Measurements from ENCODE around the gene CPT1B.
"Not testable (repeated sequence)": the region's sequence is repeated elsewhere in the genome, so short reads cannot be mapped to it uniquely, and the experiment has no call there.

Gene CPT1B

DNA sequence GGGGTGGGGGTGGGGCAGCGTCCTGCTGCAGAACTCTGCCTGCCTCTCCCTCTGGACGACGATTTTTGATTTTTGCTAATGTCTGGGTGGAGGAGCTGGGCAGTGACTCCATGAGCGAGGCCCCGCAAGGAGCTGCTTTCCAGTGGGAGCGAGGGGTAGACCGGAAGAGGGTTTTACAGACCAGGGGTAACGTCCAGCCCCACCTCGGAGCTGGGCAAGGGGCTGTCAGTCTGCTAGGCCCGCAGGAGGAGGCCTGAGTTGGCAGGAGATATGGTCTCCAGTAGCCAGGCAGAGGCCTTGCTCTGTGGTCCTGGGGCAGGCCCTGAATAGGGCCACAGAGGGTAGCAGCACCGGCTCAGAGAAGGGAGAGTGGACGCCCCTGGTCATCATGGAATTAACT lies 31.4 kb upstream of the CPT1B start:
- FAIRE-seq (no peak), DNase-seq (ENCODE audit: low spot score) (no peak)

DNA sequence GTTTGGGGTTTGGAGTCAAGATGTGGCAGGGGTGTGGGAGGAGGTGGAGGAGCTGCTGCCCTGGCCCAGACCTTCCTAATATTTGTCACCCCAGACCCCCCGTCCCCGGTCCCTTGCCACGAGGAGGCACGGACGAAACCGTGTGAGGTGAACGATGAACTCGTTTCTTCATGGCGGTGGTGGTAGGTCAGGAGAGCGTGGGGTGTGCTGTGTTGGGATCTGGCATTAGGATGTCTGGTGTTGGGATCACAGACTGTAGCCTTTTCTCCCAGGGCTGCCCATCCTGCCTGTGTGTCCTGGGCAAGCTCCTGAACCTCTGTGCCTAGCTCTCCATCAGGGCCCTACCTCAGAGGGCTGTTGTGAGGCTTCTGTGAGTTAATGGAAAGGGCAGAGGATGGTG lies 30.8 kb upstream of the CPT1B start:
- no peak for DNase-seq (ENCODE audit: low spot score)
- no peak for FAIRE-seq

- DNase-seq (ENCODE audit: low spot score); FAIRE-seq: not testable (repeated sequence)
Measured at GRCh38 chr22:50608058-50608840, 30.0 kb upstream of the CPT1B start.

DNA sequence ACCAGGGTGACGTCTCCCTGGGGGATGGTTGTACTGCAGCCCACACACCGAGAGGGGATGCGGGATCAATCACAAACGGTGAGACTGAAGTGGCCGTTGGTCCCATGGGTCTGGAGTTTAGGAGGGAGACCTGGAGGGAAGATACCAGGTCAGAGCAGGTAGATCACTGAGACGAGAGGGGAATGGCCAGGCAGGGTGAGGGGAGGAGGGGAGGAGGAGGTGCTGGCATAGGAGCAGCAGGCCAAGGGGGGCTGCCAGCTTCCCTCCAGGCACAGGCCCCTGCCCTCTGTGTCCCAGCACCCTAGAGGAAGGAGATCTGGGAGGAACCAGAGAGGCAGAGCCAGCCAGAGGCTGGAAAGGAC lies 29.4 kb upstream of the CPT1B start:
- no peak for FAIRE-seq
- no peak for DNase-seq (ENCODE audit: low spot score)

- no peak for DNase-seq (ENCODE audit: low spot score)
- FAIRE-seq, result no peak
Measured at GRCh38 chr22:50606946-50607658, 28.9 kb upstream of the CPT1B start.

- DNase-seq (ENCODE audit: low spot score) (no peak), FAIRE-seq (no peak)
Measured at GRCh38 chr22:50606165-50606945, 28.1 kb upstream of the CPT1B start.

GRCh38 chr22:50605613-50606074 lies 27.4 kb upstream of the CPT1B start:
- DNase-seq (ENCODE audit: low spot score), result no peak
- no peak for FAIRE-seq

GRCh38 chr22:50605002-50605612 lies 26.9 kb upstream of the CPT1B start:
- no peak for FAIRE-seq

DNA sequence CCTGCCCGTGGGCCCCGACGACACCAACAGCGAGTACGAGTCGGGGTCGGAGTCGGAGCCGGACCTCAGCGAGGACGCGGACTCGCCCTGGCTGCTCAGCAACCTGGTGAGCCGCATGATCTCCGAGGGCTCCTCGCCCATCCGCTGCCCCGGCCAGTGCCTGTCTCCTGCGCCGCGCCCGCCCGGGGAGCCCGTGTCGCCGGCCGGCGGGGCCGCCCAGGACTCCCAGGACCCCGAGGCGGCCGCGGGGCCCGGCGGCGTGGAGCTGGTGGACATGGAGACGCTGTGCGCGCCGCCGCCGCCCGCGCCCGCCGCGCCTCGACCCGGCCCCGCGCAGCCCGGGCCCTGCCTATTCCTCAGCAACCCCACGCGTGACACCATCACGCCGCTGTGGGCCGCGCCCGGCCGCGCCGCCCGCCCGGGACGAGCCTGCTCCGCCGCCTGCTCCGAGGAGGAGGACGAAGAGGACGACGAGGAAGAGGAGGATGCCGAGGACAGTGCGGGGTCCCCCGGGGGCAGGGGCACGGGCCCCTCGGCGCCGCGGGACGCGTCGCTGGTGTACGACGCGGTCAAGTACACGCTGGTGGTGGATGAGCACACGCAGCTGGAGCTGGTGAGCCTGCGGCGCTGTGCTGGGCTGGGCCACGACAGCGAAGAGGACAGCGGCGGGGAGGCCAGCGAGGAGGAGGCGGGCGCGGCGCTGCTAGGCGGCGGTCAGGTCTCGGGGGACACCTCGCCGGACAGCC lies 26.2 kb upstream of the CPT1B start:
- FAIRE-seq, result no peak

More at GRCh38 chr22:50605002-50605612, 26.9 kb upstream of the CPT1B start:
- no peak for DNase-seq (ENCODE audit: low spot score)

DNA sequence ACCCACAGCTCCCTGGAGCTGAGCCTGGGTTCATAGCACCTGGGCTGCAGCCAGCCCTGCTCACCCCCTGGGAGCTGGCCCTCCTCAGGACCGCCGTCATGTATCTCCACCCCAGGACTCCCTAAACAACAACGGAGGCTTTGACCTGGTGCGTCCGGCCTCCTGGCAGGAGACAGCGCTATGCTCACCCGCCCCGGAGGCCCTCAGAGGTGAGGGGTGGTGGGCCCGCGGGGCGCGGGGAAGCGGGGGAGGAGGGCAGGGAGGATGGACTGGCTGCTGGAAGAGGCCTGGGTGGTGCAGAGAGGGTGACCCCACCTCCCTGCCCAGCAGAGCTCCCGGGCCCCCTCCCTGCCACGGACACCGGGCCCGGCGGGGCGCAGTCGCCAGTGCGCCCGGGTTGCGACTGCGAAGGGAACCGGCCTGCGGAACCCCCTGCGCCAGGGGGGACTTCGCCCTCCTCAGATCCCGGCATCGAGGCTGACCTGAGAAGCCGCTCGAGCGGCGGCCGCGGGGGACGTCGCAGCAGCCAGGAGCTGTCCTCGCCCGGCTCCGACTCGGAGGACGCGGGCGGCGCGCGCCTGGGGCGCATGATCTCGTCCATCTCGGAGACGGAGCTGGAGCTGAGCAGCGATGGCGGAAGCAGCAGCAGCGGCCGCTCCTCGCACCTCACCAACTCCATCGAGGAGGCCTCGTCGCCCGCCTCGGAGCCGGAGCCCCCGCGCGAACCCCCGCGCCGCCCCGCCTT lies 25.5 kb upstream of the CPT1B start:
- DNase-seq (ENCODE audit: low spot score) (no peak), FAIRE-seq (no peak)

More for the DNA sequence above, 26.2 kb upstream of the CPT1B start:
- no peak for DNase-seq (ENCODE audit: low spot score)

GRCh38 chr22:50602338-50602700 lies 24.1 kb upstream of the CPT1B start:
- FAIRE-seq (no peak), DNase-seq (ENCODE audit: low spot score) (no peak)

- no peak for FAIRE-seq
- DNase-seq (ENCODE audit: low spot score), result no peak
Measured at GRCh38 chr22:50601669-50602337, 23.6 kb upstream of the CPT1B start.

- DNase-seq (ENCODE audit: low spot score) (no peak), FAIRE-seq (no peak)
Measured at GRCh38 chr22:50600967-50601668, 22.9 kb upstream of the CPT1B start.

DNA sequence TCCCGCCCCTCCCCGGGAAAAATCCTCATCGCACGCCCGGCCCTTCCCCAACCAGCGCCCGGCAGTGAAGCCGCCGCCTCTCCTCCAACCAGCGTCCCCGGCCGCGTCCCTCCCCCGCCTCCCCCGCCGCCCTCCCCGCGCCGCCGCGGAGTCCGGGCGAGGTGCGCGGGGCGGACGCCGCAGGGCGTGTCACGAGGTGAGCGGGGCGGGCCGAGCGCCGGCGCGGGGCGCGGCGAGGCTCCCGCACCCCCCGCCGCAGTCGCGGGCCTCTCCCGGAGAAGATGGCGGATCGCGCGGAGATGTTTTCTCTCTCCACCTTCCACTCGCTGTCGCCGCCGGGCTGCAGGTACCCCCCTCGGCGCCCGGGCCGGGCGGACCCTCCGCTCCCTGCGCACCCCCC lies 22.3 kb upstream of the CPT1B start, which contains the start of gene MAPK8IP2:
Gene MAPK8IP2 (plus strand): TSS at position 256 of the 400 bp plus-strand sequence. CDS start 26 bp downstream, at position 282.
- no peak for DNase-seq (ENCODE audit: low spot score)
- FAIRE-seq, result no peak

GRCh38 chr22:50599816-50600455 lies 21.7 kb upstream of the CPT1B start:
- FAIRE-seq, result no peak
- DNase-seq (ENCODE audit: low spot score), result peak; percentile 88

DNA sequence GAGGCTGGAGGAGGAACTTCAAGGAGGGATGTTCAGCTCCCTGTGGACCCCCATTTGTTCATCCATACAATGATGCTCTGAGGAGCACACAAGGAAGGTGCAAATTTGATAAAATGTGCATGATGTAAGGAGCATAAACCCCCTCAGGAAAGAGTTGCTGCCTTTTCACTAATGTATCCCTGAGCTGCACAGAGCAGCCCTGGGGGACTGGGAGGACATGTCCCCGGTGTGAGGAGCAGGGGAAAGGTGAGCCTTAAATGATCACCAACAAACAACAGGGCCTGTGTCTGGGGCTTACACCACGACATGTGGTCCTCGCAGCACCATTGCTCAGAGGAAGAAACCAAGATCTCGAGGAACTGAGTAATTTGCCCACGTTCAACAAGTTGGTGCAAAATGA lies 18.9 kb upstream of the CPT1B start:
- DNase-seq (ENCODE audit: low spot score) (no peak), FAIRE-seq (no peak)

DNA sequence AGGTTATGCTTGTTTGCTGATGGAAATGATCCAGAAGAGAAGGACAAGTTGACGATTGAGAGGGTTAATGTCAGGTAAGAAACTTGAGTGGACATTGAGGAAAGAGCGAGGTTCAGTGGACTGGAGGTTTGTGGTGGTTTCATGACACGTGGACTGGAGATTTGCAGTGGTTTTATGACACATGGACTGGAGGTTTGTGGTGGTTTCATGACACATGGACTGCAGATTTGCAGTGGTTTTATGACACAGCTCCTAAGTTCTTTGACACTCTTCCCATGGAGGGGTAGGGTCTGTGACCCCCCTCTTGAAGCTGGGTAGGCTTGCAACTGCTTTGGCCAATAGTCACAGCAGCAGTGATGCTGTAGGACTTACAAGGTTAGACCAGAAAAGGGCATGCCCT lies 17.0 kb upstream of the CPT1B start:
- no peak for FAIRE-seq

GRCh38 chr22:50587407-50587806 lies 9.2 kb upstream of the CPT1B start:
- no peak for DNase-seq (ENCODE audit: low spot score)
- FAIRE-seq, result no peak

More for the DNA sequence above, 17.0 kb upstream of the CPT1B start:
- no peak for DNase-seq (ENCODE audit: low spot score)
